NCI-H748 (cell line): Measurements from ENCODE around the gene RNF148.
"Not testable (repeated sequence)": the region's sequence is repeated elsewhere in the genome, so short reads cannot be mapped to it uniquely, and the experiment has no call there.

Experiments used
- DNase-seq: peaks from one replicate; lab custom pipeline; 2025; ENCODE audit not compliant: unreplicated experiment; lab: John Stamatoyannopoulos, UW

RNF148 gene

GRCh38 chr7:122691569-122692235 lies 11.0 kb downstream of the RNF148 start:
- DNase-seq, result no peak

GRCh38 chr7:122689346-122690109 lies 13.2 kb downstream of the RNF148 start:
- no peak for DNase-seq

- peak; percentile 12 for DNase-seq
These were observed 14.2 kb downstream of the RNF148 start for GRCh38 chr7:122688400-122688998.

GRCh38 chr7:122686360-122686878 lies 16.3 kb downstream of the RNF148 start:
- no peak for DNase-seq

GRCh38 chr7:122684504-122684903 lies 18.2 kb downstream of the RNF148 start:
- DNase-seq, result no peak

GRCh38 chr7:122682815-122683550 lies 19.7 kb downstream of the RNF148 start:
- DNase-seq, result no peak

- DNase-seq, result not testable (repeated sequence)
These were observed 21.5 kb downstream of the RNF148 start for GRCh38 chr7:122681186-122681585.

- DNase-seq, result no peak
These were observed 22.9 kb downstream of the RNF148 start for GRCh38 chr7:122679813-122680212.

GRCh38 chr7:122679269-122679709 lies 23.4 kb downstream of the RNF148 start:
- DNase-seq, result peak; percentile 76

GRCh38 chr7:122677149-122677548 lies 25.6 kb downstream of the RNF148 start:
- no peak for DNase-seq

- peak; percentile 44 for DNase-seq
These were observed 26.3 kb downstream of the RNF148 start for GRCh38 chr7:122676466-122676865.

- no peak for DNase-seq
These were observed 27.1 kb downstream of the RNF148 start for GRCh38 chr7:122675621-122676020.

- DNase-seq, result no peak
These were observed 27.7 kb downstream of the RNF148 start for GRCh38 chr7:122675011-122675410.

GRCh38 chr7:122674502-122674901 lies 28.2 kb downstream of the RNF148 start:
- no peak for DNase-seq

GRCh38 chr7:122673951-122674350 lies 28.8 kb downstream of the RNF148 start:
- no peak for DNase-seq

- DNase-seq, result no peak
These were observed 30.2 kb downstream of the RNF148 start for GRCh38 chr7:122672536-122672935.

GRCh38 chr7:122663733-122664132 lies 39.0 kb downstream of the RNF148 start:
- DNase-seq, result no peak

GRCh38 chr7:122658856-122659255 lies 43.9 kb downstream of the RNF148 start:
- DNase-seq, result no peak

GRCh38 chr7:122653685-122654084 lies 49.0 kb downstream of the RNF148 start:
- DNase-seq, result no peak

GRCh38 chr7:122652876-122653275 lies 49.8 kb downstream of the RNF148 start:
- DNase-seq, result peak; percentile 7
